ENCODE measurements around the gene FANCL. TPM values are rescaled to one million over a fixed set of nuclear protein-coding genes. Genes with fewer than 3 reads are reported as not detected.

The FANCL gene
- polyA plus RNA-seq, 3 donors = 4.7 to 15.5 (median 7.3) TPM

GRCh38 chr2:58110765-58111164 is 130.4 kb downstream of the FANCL start:
- H3K27ac ChIP-seq (ENCODE audit: low read depth, low read length) = no peak overlapping the region
- 97 to 99% (median 98%) methylated on average over 6 of the region's 6 CpGs for WGBS, 3 donors

- H3K27ac ChIP-seq (ENCODE audit: low read depth, low read length) = no peak overlapping the region
- WGBS, 3 donors = 92 to 100% (median 96%) methylated on average over 2 of the region's 2 CpGs
Measured at GRCh38 chr2:58109481-58109880, 131.6 kb downstream of the FANCL start.

Other genes starting within 250 kb of the FANCL start
- gene VRK2, start 194.5 kb downstream of the FANCL start, polyA plus RNA-seq = 10 to 100 TPM; 10.2 to 11.7 (median 10.5) TPM